Measurements from ENCODE around the gene PALM3. TPM values are rescaled to one million over a fixed set of nuclear protein-coding genes. Genes with fewer than 3 reads are reported as not detected.

The PALM3 gene
- total and polyA plus RNA-seq, 10 of the 15 experiments (the other 5 are each of a cell fraction or from before 2014, with no cell fraction given), result 0.07 TPM; not detected in 9

DNA sequence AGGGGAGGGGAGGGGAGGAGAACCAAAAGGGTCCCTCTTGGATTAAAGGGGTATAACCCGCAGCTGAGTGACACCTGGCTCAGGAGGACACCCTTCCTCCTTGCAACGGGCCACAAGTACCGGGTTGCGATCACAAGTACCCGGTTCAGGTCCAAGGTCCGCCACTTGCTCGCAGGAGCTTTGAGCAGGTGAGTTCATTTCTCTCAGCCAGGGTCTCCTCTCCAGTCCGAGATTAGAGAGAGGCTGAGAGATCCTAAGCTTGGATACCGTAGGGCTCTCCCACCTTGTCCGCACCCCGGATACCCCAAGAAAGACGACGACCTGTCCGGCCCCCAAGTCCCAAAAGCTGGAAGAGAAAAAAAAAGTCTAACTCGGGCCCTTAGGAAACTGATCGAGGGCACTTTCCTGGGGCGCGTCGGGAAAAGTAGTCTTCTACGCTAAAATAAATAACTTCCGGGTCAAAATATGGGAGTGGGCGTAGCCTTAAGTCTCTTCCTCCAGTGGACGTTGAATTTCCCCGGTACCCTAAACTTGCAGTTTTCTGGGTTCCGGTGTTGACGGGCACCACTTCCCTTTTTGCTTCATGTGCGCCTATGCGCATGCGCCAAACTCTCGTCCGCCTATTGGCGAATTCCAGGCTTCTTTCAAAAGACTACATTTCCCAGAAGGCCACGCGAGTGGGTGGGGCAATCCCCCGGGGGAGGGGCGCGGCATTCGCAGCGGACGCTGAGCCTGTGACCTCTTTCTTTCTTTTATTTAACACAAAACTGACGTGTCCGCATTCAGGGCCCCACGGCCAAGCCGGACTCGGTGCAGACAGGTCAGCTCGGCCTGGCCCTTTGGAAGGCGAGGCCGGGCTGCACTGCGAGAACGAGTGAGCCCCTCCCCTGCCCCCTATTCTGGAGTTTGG, 19.3 kb upstream of the PALM3 start (continued):
- TF ChIP-seq PML (IDR thresholded peaks at IDR 0.05; ENCODE audit: low read length), result peak; percentile 88; the same call in 1 of the 2 replicates
- TF ChIP-seq JUNB (IDR thresholded peaks at IDR 0.05), result no peak
- no peak for TF ChIP-seq ZNF217 (IDR thresholded peaks at IDR 0.05)
- no peak for TF ChIP-seq GATAD2B (conservative IDR thresholded peaks at IDR 0.05; ENCODE audit: low read depth)
- TF ChIP-seq YBX1 (IDR thresholded peaks at IDR 0.05), result no peak
- TF ChIP-seq, protein P1, sequence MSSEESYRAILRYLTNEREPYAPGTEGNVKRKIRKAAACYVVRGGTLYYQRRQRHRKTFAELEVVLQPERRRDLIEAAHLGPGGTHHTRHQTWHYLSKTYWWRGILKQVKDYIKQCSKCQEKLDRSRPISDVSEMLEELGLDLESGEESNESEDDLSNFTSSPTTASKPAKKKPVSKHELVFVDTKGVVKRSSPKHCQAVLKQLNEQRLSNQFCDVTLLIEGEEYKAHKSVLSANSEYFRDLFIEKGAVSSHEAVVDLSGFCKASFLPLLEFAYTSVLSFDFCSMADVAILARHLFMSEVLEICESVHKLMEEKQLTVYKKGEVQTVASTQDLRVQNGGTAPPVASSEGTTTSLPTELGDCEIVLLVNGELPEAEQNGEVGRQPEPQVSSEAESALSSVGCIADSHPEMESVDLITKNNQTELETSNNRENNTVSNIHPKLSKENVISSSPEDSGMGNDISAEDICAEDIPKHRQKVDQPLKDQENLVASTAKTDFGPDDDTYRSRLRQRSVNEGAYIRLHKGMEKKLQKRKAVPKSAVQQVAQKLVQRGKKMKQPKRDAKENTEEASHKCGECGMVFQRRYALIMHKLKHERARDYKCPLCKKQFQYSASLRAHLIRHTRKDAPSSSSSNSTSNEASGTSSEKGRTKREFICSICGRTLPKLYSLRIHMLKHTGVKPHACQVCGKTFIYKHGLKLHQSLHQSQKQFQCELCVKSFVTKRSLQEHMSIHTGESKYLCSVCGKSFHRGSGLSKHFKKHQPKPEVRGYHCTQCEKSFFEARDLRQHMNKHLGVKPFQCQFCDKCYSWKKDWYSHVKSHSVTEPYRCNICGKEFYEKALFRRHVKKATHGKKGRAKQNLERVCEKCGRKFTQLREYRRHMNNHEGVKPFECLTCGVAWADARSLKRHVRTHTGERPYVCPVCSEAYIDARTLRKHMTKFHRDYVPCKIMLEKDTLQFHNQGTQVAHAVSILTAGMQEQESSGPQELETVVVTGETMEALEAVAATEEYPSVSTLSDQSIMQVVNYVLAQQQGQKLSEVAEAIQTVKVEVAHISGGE (CRISPR knock-in tag; IDR thresholded peaks at IDR 0.05), result peak; percentile 69
- TF ChIP-seq IRF4 (IDR thresholded peaks at IDR 0.05; ENCODE audit: low read depth, low read length), result peak; percentile 42; the same call in 1 of the 2 replicates
- no peak for TF ChIP-seq CHD4 (IDR thresholded peaks at IDR 0.05)
- TF ChIP-seq WRNIP1 (IDR thresholded peaks at IDR 0.05; ENCODE audit: borderline replicate concordance, low read depth, low read length), result no peak
- TF ChIP-seq, protein P2, sequence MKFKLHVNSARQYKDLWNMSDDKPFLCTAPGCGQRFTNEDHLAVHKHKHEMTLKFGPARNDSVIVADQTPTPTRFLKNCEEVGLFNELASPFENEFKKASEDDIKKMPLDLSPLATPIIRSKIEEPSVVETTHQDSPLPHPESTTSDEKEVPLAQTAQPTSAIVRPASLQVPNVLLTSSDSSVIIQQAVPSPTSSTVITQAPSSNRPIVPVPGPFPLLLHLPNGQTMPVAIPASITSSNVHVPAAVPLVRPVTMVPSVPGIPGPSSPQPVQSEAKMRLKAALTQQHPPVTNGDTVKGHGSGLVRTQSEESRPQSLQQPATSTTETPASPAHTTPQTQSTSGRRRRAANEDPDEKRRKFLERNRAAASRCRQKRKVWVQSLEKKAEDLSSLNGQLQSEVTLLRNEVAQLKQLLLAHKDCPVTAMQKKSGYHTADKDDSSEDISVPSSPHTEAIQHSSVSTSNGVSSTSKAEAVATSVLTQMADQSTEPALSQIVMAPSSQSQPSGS (IDR thresholded peaks at IDR 0.05; ENCODE audit: low read length), result no peak
- TF ChIP-seq TARDBP (IDR thresholded peaks at IDR 0.05; ENCODE audit: borderline replicate concordance), result 0 out of 2 replicates have a peak, but pooled peaks have one; percentile 29
- TF ChIP-seq MEF2B (IDR thresholded peaks at IDR 0.05; ENCODE audit: partially characterized antibody, poor library complexity, severe bottlenecking), result no peak
- no peak for TF ChIP-seq ZNF274 (IDR thresholded peaks at IDR 0.05; ENCODE audit: insufficient read depth, insufficient read length)
- TF ChIP-seq SP1 (IDR thresholded peaks at IDR 0.05; ENCODE audit: low read depth, low read length), result peak; percentile 75
- no peak for TF ChIP-seq FOXM1 (IDR thresholded peaks at IDR 0.05; ENCODE audit: low read depth, low read length)
- peak; percentile 99 for TF ChIP-seq GABPA (IDR thresholded peaks at IDR 0.05; ENCODE audit: low read depth)
- peak; percentile 81 for TF ChIP-seq TAF1 (IDR thresholded peaks at IDR 0.05; ENCODE audit: borderline replicate concordance, low read depth, low read length)
- no peak for TF ChIP-seq SMC3 (IDR thresholded peaks at IDR 0.05; ENCODE audit: borderline replicate concordance, low read length)
- TF ChIP-seq, protein P3, sequence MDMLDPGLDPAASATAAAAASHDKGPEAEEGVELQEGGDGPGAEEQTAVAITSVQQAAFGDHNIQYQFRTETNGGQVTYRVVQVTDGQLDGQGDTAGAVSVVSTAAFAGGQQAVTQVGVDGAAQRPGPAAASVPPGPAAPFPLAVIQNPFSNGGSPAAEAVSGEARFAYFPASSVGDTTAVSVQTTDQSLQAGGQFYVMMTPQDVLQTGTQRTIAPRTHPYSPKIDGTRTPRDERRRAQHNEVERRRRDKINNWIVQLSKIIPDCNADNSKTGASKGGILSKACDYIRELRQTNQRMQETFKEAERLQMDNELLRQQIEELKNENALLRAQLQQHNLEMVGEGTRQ (IDR thresholded peaks at IDR 0.05; ENCODE audit: borderline replicate concordance, low read depth, low read length), result no peak
- TF ChIP-seq SMAD5 (IDR thresholded peaks at IDR 0.05; ENCODE audit: low read depth), result peak; percentile 50; the same call in 1 of the 2 replicates
- TF ChIP-seq MTA2 (IDR thresholded peaks at IDR 0.05; ENCODE audit: low read depth), result peak; percentile 92
- no peak; the same call in none of the 2 replicates for TF ChIP-seq NBN (IDR thresholded peaks at IDR 0.05)
- TF ChIP-seq TCF12 (IDR thresholded peaks at IDR 0.05; ENCODE audit: low read depth, low read length), result no peak
- TF ChIP-seq BHLHE40 (IDR thresholded peaks at IDR 0.05; ENCODE audit: borderline replicate concordance in 1 of 2, low read depth in 2 of 2, low read length in 1 of 2), result 0 out of 4 replicates have a peak, but pooled peaks of 1 of the 2 experiments have one; percentile 4
- TF ChIP-seq HDGF (IDR thresholded peaks at IDR 0.05), result no peak; the same call in 1 of the 2 replicates
- no peak for TF ChIP-seq ASH2L (IDR thresholded peaks at IDR 0.05; ENCODE audit: borderline replicate concordance, low read depth)
- peak in 1 of 2 experiments; percentile 5; a peak in 1 of 4 replicates for TF ChIP-seq SRF (IDR thresholded peaks at IDR 0.05; ENCODE audit: low read depth in 2 of 2, low read length in 2 of 2)

Data from GM12878 (cell line).